ENCODE results near the gene CMTM6.
"Not testable (repeated sequence)": the region's sequence is repeated elsewhere in the genome, so short reads cannot be mapped to it uniquely, and the experiment has no call there.

Gene CMTM6

GRCh38 chr3:32499585-32499984, 3.1 kb downstream of the CMTM6 start:
- no peak for DNase-seq (ENCODE audit: low spot score)

GRCh38 chr3:32498992-32499391, 3.7 kb downstream of the CMTM6 start:
- DNase-seq (ENCODE audit: low spot score) = no peak

GRCh38 chr3:32498252-32498651, 4.4 kb downstream of the CMTM6 start:
- DNase-seq (ENCODE audit: low spot score) = no peak

- DNase-seq (ENCODE audit: low spot score) = no peak
These were observed 7.0 kb downstream of the CMTM6 start for GRCh38 chr3:32495609-32496008.

- DNase-seq (ENCODE audit: low spot score) = no peak
These were observed 7.6 kb downstream of the CMTM6 start for GRCh38 chr3:32495085-32495484.

GRCh38 chr3:32493437-32494414, 8.9 kb downstream of the CMTM6 start:
- DNase-seq (ENCODE audit: low spot score) = no peak

GRCh38 chr3:32492684-32493436, 9.8 kb downstream of the CMTM6 start:
- DNase-seq (ENCODE audit: low spot score) = no peak

- no peak for DNase-seq (ENCODE audit: low spot score)
These were observed 14.1 kb downstream of the CMTM6 start for GRCh38 chr3:32488474-32489008.

GRCh38 chr3:32487781-32488473, 14.7 kb downstream of the CMTM6 start:
- no peak for DNase-seq (ENCODE audit: low spot score)

GRCh38 chr3:32484436-32484835, 18.2 kb downstream of the CMTM6 start:
- DNase-seq (ENCODE audit: low spot score) = no peak

GRCh38 chr3:32483772-32484171, 18.9 kb downstream of the CMTM6 start:
- DNase-seq (ENCODE audit: low spot score) = no peak

- no peak for DNase-seq (ENCODE audit: low spot score)
These were observed 20.0 kb downstream of the CMTM6 start for GRCh38 chr3:32482693-32483092.

GRCh38 chr3:32481791-32482631, 20.6 kb downstream of the CMTM6 start:
- no peak for DNase-seq (ENCODE audit: low spot score)

GRCh38 chr3:32480604-32481003, 22.0 kb downstream of the CMTM6 start:
- no peak for DNase-seq (ENCODE audit: low spot score)

GRCh38 chr3:32474201-32474600, 28.5 kb downstream of the CMTM6 start:
- no peak for DNase-seq (ENCODE audit: low spot score)

GRCh38 chr3:32472151-32472550, 30.5 kb downstream of the CMTM6 start:
- not testable (repeated sequence) for DNase-seq (ENCODE audit: low spot score)

- DNase-seq (ENCODE audit: low spot score) = no peak
These were observed 31.4 kb downstream of the CMTM6 start for GRCh38 chr3:32471246-32471645.

- DNase-seq (ENCODE audit: low spot score) = no peak
These were observed 32.3 kb downstream of the CMTM6 start for GRCh38 chr3:32470362-32470761.

GRCh38 chr3:32469151-32469874, 33.3 kb downstream of the CMTM6 start:
- DNase-seq (ENCODE audit: low spot score) = no peak

GRCh38 chr3:32467333-32468070, 35.1 kb downstream of the CMTM6 start:
- peak; percentile 85 for DNase-seq (ENCODE audit: low spot score)
